HG03575 (cell line): ENCODE results near the gene MLXIPL.
"Not testable (repeated sequence)": the region's sequence is repeated elsewhere in the genome, so short reads cannot be mapped to it uniquely, and the experiment has no call there.

Experiments
- ATAC-seq: cut with Tn5 transposase; IDR thresholded peaks from one replicate; pipeline ENCODE4 v1.9.1; 2021; ENCODE audit not compliant: unreplicated experiment, insufficient number of reproducible peaks, low FRiP score; ENCODE audit errors: extremely low read depth

MLXIPL gene

GRCh38 chr7:73566431-73566830 is 57.9 kb downstream of the MLXIPL start:
- not testable (repeated sequence) for ATAC-seq

GRCh38 chr7:73565675-73566340 is 58.5 kb downstream of the MLXIPL start:
- ATAC-seq: no peak

- no peak for ATAC-seq
These were observed 64.0 kb downstream of the MLXIPL start for GRCh38 chr7:73560109-73560835.

GRCh38 chr7:73557397-73558257 is 66.7 kb downstream of the MLXIPL start, which contains the start of gene BCL7B:
Gene BCL7B, minus strand, starts transcription at chr7:73557690. Its CDS starts 112 bp downstream, at chr7:73557578.
- ATAC-seq: no peak

GRCh38 chr7:73557108-73557396 is 67.3 kb downstream of the MLXIPL start:
- ATAC-seq: no peak

GRCh38 chr7:73556208-73557107 is 67.9 kb downstream of the MLXIPL start:
- ATAC-seq: no peak

GRCh38 chr7:73555411-73555982 is 68.8 kb downstream of the MLXIPL start:
- no peak for ATAC-seq

GRCh38 chr7:73550093-73550492 is 74.2 kb downstream of the MLXIPL start:
- not testable (repeated sequence) for ATAC-seq

- no peak for ATAC-seq
These were observed 75.1 kb downstream of the MLXIPL start for GRCh38 chr7:73549176-73549575.

GRCh38 chr7:73547841-73548240 is 76.5 kb downstream of the MLXIPL start:
- no peak for ATAC-seq

- no peak for ATAC-seq
These were observed 79.6 kb downstream of the MLXIPL start for GRCh38 chr7:73544678-73545077.
